Neural cell (in vitro differentiated cells): ENCODE results near the gene GOT1. TPM values are rescaled to one million over a fixed set of nuclear protein-coding genes. Genes with fewer than 3 reads are reported as not detected.

Experiments used
- H2AFZ ChIP-seq: fragments of 200-600, 300-800 bp; sonication (generic), shearing (Covaris generic); 2 replicates; pipeline ENCODE4 v1.6.0; 2014; ENCODE audit warnings: low read depth, mild to moderate bottlenecking, antibody characterized with exemption, low read length, moderate library complexity
- H3F3A ChIP-seq: fragments of 200-600 bp; shearing (Covaris generic); 2 replicates; pipeline ENCODE4 v1.6.1; 2016; ENCODE audit warnings: mild to moderate bottlenecking, moderate library complexity, mixed read lengths, antibody characterized with exemption, low read length; ENCODE audit not compliant: insufficient read depth, poor library complexity, severe bottlenecking
- H3K27ac ChIP-seq: fragments of 200-600, 300-800 bp; sonication (generic), shearing (Covaris generic); 2 replicates; pipeline ENCODE4 v1.5.1; 2014; ENCODE audit warnings: mild to moderate bottlenecking, low read length, moderate library complexity
- H3K27me3 ChIP-seq: fragments of 300-800, 200-600 bp; sonication (generic), shearing (Covaris generic); 2 replicates; pipeline ENCODE4 v1.6.0; 2014; ENCODE audit warnings: mild to moderate bottlenecking, low read depth, low read length, moderate library complexity; ENCODE audit not compliant: insufficient read depth
- H3K36me3 ChIP-seq: fragments of 300-800, 200-600 bp; sonication (generic), shearing (Covaris generic); 2 replicates; pipeline ENCODE4 v1.5.1; 2014; ENCODE audit warnings: mild to moderate bottlenecking, antibody characterized with exemption, low read length, moderate library complexity; ENCODE audit not compliant: insufficient read depth
- H3K4me2 ChIP-seq: fragments of 300-800, 200-600 bp; sonication (generic), shearing (Covaris generic); 2 replicates; pipeline ENCODE4 v1.6.0; 2014; ENCODE audit warnings: mild to moderate bottlenecking, low read length
- H3K4me3 ChIP-seq: fragments of 300-800, 200-600 bp; sonication (generic), shearing (Covaris generic); 2 replicates; pipeline ENCODE4 v1.5.1; 2014; ENCODE audit warnings: mild to moderate bottlenecking, low read length, moderate library complexity
- H3K79me2 ChIP-seq: fragments of 200-600 bp; shearing (Covaris generic); replicated peaks from 2 replicates; pipeline ENCODE4 v1.6.0; 2014; ENCODE audit warnings: mild to moderate bottlenecking, low read length, moderate library complexity; ENCODE audit not compliant: insufficient read depth
- H3K9ac ChIP-seq: fragments of 300-800, 200-600 bp; sonication (generic), shearing (Covaris generic); 2 replicates; pipeline ENCODE4 v1.6.1; 2016; ENCODE audit warnings: mild to moderate bottlenecking, low read length, mixed read lengths
- H3K9me2 ChIP-seq: fragments of 200-600 bp; shearing (Covaris generic); 2 replicates; pipeline ENCODE4 v1.6.1; 2016; ENCODE audit warnings: mild to moderate bottlenecking, low read length, mixed read lengths; ENCODE audit not compliant: insufficient read depth
- H3K9me3 ChIP-seq: fragments of 200-600, 300-800 bp; sonication (generic), shearing (Covaris generic); 2 replicates; pipeline ENCODE4 v1.6.1; 2016; ENCODE audit warnings: mild to moderate bottlenecking, mixed run types, low read length, moderate library complexity, mixed read lengths
- H4K20me1 ChIP-seq: fragments of 200-600 bp; shearing (Covaris generic); 2 replicates; pipeline ENCODE4 v1.6.1; 2016; ENCODE audit warnings: mild to moderate bottlenecking, mixed run types; ENCODE audit not compliant: insufficient read depth
- EP300 ChIP-seq: fragments of 450-650 bp; conservative IDR thresholded peaks from 2 replicates; pipeline ENCODE4 v1.6.1; 2014; ENCODE audit warnings: antibody characterized with exemption, mild to moderate bottlenecking, moderate library complexity; ENCODE audit not compliant: poor library complexity, severe bottlenecking
- EZH2 ChIP-seq: fragments of 200-600, 300-800 bp; shearing (Covaris generic), sonication (generic); IDR thresholded peaks from 2 replicates; pipeline ENCODE4 v1.6.1; 2014; ENCODE audit warnings: antibody characterized with exemption, low read length, borderline replicate concordance, mild to moderate bottlenecking; ENCODE audit not compliant: insufficient read depth, poor library complexity, severe bottlenecking
- MXI1 ChIP-seq: fragments of 450-650 bp; conservative IDR thresholded peaks from 2 replicates; pipeline ENCODE4 v1.6.1; 2014; ENCODE audit warnings: antibody characterized with exemption, mild to moderate bottlenecking; ENCODE audit not compliant: poor library complexity, severe bottlenecking
- POLR2AphosphoS5 ChIP-seq: IDR thresholded peaks from 2 replicates; pipeline ENCODE4 v1.6.1; 2012
- RAD21 ChIP-seq: fragments of 450-650 bp; conservative IDR thresholded peaks from 2 replicates; pipeline ENCODE4 v1.6.1; 2014; ENCODE audit warnings: antibody characterized with exemption, mild to moderate bottlenecking, moderate library complexity
- SMC3 ChIP-seq: fragments of 450-650 bp; conservative IDR thresholded peaks from 2 replicates; pipeline ENCODE4 v1.6.1; 2014; ENCODE audit warnings: antibody characterized with exemption, mild to moderate bottlenecking, moderate library complexity; ENCODE audit not compliant: poor library complexity
- TAF1 ChIP-seq: IDR thresholded peaks from 2 replicates; pipeline ENCODE4 v1.6.1; 2012; ENCODE audit warnings: low read depth
- polyA plus RNA-seq: library from polyadenylated mRNA; depleted of rRNA; stranded (reverse); fragments of >200 nt; gene quantifications from 2 replicates; pipeline ENCODE4 v1.2.3, GENCODE V29; 2014
- TF ChIP-seq, protein P1 (sequence below): IDR thresholded peaks from 2 replicates; pipeline ENCODE4 v1.6.1; 2012; ENCODE audit warnings: borderline replicate concordance
- TF ChIP-seq, protein P2 (sequence below): fragments of 450-650 bp; IDR thresholded peaks from 2 replicates; pipeline ENCODE4 v1.5.1; 2014; ENCODE audit warnings: antibody characterized with exemption, mild to moderate bottlenecking, moderate library complexity; ENCODE audit not compliant: poor library complexity, severe bottlenecking

GOT1 gene
- polyA plus RNA-seq, 1 donor from 2014 or later: 43.6 TPM

DNA sequence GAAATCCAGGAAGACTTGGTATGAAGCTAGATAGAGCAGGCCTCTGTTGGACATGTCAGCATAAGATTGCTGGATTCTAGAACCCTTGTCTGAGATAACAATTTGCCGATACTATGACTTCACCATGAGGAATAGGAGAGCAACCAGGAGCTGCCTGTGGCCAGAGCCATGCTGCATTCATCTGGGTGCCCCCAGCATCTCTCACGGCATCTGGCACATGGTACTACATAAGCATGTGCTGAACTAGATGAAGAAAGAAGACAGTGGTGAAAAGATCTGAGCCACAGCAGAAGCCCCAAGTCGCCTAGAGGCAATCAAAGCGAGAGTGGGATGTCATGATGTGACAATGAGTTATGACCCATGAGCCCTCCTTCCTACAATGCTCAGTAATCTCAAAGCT, 19.5 kb downstream of the GOT1 start:
- Histone ChIP-seq H3K9me2 (no peaks in the 10 kb centered on the region), H3K79me2 (no peaks in the 10 kb centered on the region), H3K4me2 (no peak overlapping the region), H3F3A (no peaks in the 10 kb centered on the region), H4K20me1 (no peaks in the 10 kb centered on the region), H3K36me3 (no peaks in the 10 kb centered on the region), H3K9ac (no peak overlapping the region), H2AFZ (no peak overlapping the region), H3K27me3 (no peaks in the 10 kb centered on the region), H3K4me3 (no peak overlapping the region), H3K27ac (no peak overlapping the region), H3K9me3 (no peaks in the 10 kb centered on the region)
- TF ChIP-seq TAF1: no peak
- no peak for TF ChIP-seq EZH2
- TF ChIP-seq, protein P1, sequence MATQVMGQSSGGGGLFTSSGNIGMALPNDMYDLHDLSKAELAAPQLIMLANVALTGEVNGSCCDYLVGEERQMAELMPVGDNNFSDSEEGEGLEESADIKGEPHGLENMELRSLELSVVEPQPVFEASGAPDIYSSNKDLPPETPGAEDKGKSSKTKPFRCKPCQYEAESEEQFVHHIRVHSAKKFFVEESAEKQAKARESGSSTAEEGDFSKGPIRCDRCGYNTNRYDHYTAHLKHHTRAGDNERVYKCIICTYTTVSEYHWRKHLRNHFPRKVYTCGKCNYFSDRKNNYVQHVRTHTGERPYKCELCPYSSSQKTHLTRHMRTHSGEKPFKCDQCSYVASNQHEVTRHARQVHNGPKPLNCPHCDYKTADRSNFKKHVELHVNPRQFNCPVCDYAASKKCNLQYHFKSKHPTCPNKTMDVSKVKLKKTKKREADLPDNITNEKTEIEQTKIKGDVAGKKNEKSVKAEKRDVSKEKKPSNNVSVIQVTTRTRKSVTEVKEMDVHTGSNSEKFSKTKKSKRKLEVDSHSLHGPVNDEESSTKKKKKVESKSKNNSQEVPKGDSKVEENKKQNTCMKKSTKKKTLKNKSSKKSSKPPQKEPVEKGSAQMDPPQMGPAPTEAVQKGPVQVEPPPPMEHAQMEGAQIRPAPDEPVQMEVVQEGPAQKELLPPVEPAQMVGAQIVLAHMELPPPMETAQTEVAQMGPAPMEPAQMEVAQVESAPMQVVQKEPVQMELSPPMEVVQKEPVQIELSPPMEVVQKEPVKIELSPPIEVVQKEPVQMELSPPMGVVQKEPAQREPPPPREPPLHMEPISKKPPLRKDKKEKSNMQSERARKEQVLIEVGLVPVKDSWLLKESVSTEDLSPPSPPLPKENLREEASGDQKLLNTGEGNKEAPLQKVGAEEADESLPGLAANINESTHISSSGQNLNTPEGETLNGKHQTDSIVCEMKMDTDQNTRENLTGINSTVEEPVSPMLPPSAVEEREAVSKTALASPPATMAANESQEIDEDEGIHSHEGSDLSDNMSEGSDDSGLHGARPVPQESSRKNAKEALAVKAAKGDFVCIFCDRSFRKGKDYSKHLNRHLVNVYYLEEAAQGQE: no peak
- no peak for TF ChIP-seq EP300

DNA sequence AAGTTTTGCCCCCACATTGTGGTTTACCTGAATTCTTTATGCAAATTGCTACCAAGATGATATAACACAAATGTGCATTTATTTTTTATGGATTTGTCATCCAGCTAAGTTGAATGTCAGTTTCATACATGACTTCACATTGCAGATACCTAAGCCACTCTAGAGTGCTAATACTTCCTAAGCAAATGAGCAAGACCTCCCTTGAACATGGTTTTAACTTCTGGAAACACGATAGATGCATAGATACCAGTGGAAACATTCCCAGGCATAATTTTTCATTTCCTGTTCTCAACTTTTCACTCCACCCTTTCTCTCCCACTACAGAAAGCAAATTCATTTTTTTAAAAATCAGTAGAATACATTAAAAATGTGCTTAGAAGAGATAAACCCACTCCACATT, 20.3 kb downstream of the GOT1 start:
- Histone ChIP-seq H2AFZ (no peak overlapping the region), H4K20me1 (no peaks in the 10 kb centered on the region), H3K9me2 (no peaks in the 10 kb centered on the region), H3K27ac (no peak overlapping the region), H3K4me2 (no peak overlapping the region), H3F3A (no peaks in the 10 kb centered on the region), H3K36me3 (no peaks in the 10 kb centered on the region), H3K79me2 (no peaks in the 10 kb centered on the region), H3K4me3 (no peak overlapping the region), H3K27me3 (no peaks in the 10 kb centered on the region), H3K9me3 (no peaks in the 10 kb centered on the region), H3K9ac (no peak overlapping the region)
- no peak for TF ChIP-seq RAD21

DNA sequence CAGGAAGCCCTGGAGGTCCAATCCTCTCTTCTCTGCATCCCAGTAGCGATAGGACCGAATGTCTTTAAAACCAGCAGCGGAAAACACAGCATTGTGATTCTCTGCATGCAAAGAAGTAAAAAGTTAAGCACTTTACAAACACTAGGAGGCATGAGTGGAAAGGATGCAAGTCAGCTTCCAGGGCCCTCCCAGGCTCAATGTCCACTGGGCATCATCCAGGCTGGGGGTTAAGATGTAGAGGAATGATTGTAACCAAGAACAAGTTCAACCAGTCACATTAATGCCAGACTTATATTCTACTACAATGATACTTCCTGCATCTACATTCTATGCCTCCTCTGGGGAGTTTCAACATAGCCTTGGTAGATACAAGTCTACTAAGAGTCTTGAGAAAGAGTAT, 24.3 kb downstream of the GOT1 start:
- Histone ChIP-seq H4K20me1 (no peaks in the 10 kb centered on the region), H3K4me2 (no peak overlapping the region), H3K79me2 (no peaks in the 10 kb centered on the region)

More for the DNA sequence above, 24.3 kb downstream of the GOT1 start:
- no peaks in the 10 kb centered on the region for H3K36me3 ChIP-seq
- H3K9me3 ChIP-seq: no peaks in the 10 kb centered on the region
- H3K27me3 ChIP-seq: no peaks in the 10 kb centered on the region
- H3K9ac ChIP-seq: no peak overlapping the region
- TF ChIP-seq EZH2 (no peak), POLR2AphosphoS5 (no peak), TAF1 (no peak), EP300 (no peak), MXI1 (no peak), SMC3 (no peak), RAD21 (no peak)
- TF ChIP-seq, protein P2, sequence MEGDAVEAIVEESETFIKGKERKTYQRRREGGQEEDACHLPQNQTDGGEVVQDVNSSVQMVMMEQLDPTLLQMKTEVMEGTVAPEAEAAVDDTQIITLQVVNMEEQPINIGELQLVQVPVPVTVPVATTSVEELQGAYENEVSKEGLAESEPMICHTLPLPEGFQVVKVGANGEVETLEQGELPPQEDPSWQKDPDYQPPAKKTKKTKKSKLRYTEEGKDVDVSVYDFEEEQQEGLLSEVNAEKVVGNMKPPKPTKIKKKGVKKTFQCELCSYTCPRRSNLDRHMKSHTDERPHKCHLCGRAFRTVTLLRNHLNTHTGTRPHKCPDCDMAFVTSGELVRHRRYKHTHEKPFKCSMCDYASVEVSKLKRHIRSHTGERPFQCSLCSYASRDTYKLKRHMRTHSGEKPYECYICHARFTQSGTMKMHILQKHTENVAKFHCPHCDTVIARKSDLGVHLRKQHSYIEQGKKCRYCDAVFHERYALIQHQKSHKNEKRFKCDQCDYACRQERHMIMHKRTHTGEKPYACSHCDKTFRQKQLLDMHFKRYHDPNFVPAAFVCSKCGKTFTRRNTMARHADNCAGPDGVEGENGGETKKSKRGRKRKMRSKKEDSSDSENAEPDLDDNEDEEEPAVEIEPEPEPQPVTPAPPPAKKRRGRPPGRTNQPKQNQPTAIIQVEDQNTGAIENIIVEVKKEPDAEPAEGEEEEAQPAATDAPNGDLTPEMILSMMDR: no peak
- TF ChIP-seq, protein P1: no peak
- no peaks in the 10 kb centered on the region for H3K9me2 ChIP-seq
- no peak overlapping the region for H3K27ac ChIP-seq
- H3F3A ChIP-seq: no peaks in the 10 kb centered on the region
- H3K4me3 ChIP-seq: no peak overlapping the region
- H2AFZ ChIP-seq: no peak overlapping the region
